Stimulated activated CD8-positive, alpha-beta memory T cell treated with anti-CD3 and anti-CD28 coated beads, Interleukin-15, amount 100 ng/mL, for 4 hours (primary cell): ENCODE data around the gene MPZL3.
"Not testable (repeated sequence)": the region's sequence is repeated elsewhere in the genome, so short reads cannot be mapped to it uniquely, and the experiment has no call there.

ENCODE experiments used
- DNase-seq, 2 donors: peaks; one replicate each; pipeline ENCODE4 v3.0.0-alpha.2; 2020; ENCODE audit warnings: low read depth in 2 of 2

Gene MPZL3

GRCh38 chr11:118184784-118185579, 67.2 kb downstream of the MPZL3 start:
- DNase-seq: no peak

- not testable (repeated sequence) for DNase-seq
Observed at GRCh38 chr11:118183691-118184090, 68.5 kb downstream of the MPZL3 start.

- no peak for DNase-seq
Observed at GRCh38 chr11:118180300-118180703, 71.9 kb downstream of the MPZL3 start.

- no peak for DNase-seq
Observed at GRCh38 chr11:118176778-118177134, 75.4 kb downstream of the MPZL3 start.
